GM21717 (cell line): ENCODE data around the gene CD160.
"Not testable (repeated sequence)": the region's sequence is repeated elsewhere in the genome, so short reads cannot be mapped to it uniquely, and the experiment has no call there.

Experiments
- ATAC-seq: cut with Tn5 transposase; IDR thresholded peaks from one replicate; pipeline ENCODE4 v1.9.1; 2021; ENCODE audit warnings: mild to moderate bottlenecking, moderate library complexity; ENCODE audit not compliant: unreplicated experiment

Gene CD160

GRCh38 chr1:145719230-145720079 lies at the start of gene CD160:
TSS of gene CD160 (plus strand) at chr1:145719499. CDS start at chr1:145728328, 8,829 bp downstream.
- no peak for ATAC-seq

- not testable (repeated sequence) for ATAC-seq
These were observed 48.1 kb upstream of the CD160 start for GRCh38 chr1:145670995-145671745.

- not testable (repeated sequence) for ATAC-seq
These were observed 46.1 kb upstream of the CD160 start for GRCh38 chr1:145673217-145673616.

- not testable (repeated sequence) for ATAC-seq
These were observed 34.4 kb upstream of the CD160 start for GRCh38 chr1:145684858-145685257.

- ATAC-seq: not testable (repeated sequence)
These were observed 33.2 kb upstream of the CD160 start for GRCh38 chr1:145686078-145686477.

- ATAC-seq: no peak
These were observed 31.0 kb upstream of the CD160 start for GRCh38 chr1:145688328-145688727.

- no peak for ATAC-seq
These were observed 30.4 kb upstream of the CD160 start for GRCh38 chr1:145688924-145689323.

GRCh38 chr1:145689922-145690321 lies 29.4 kb upstream of the CD160 start:
- no peak for ATAC-seq

- peak; percentile 52 for ATAC-seq
These were observed 28.4 kb upstream of the CD160 start for GRCh38 chr1:145690587-145691558.

- ATAC-seq: no peak
These were observed 26.4 kb upstream of the CD160 start for GRCh38 chr1:145692785-145693443.

GRCh38 chr1:145695821-145696629 lies 23.3 kb upstream of the CD160 start:
- ATAC-seq: no peak

GRCh38 chr1:145696630-145696960 lies 22.7 kb upstream of the CD160 start:
- ATAC-seq: no peak

- ATAC-seq: no peak
These were observed 17.9 kb upstream of the CD160 start for GRCh38 chr1:145701306-145701862.

- ATAC-seq: no peak
These were observed 17.2 kb upstream of the CD160 start for GRCh38 chr1:145702052-145702451.

- ATAC-seq: no peak
These were observed 16.5 kb upstream of the CD160 start for GRCh38 chr1:145702826-145703225.

- no peak for ATAC-seq
These were observed 13.7 kb upstream of the CD160 start for GRCh38 chr1:145705622-145706021.

GRCh38 chr1:145706086-145706664 lies 13.1 kb upstream of the CD160 start:
- no peak for ATAC-seq

- no peak for ATAC-seq
These were observed 12.0 kb upstream of the CD160 start, which contains the start of gene PDZK1 for GRCh38 chr1:145707183-145707867. TSS of gene PDZK1 (minus strand) at chr1:145707368. CDS start at chr1:145688021, 19,347 bp downstream.
